ENCODE measurements around the gene TRA2B. TPM values are rescaled to one million over a fixed set of nuclear protein-coding genes. Genes with fewer than 3 reads are reported as not detected.

TRA2B gene
- total and polyA plus RNA-seq, 2 of the 8 experiments (the other 6 are each of a cell fraction or from before 2014, with no cell fraction given): 206 to 274 TPM

DNA sequence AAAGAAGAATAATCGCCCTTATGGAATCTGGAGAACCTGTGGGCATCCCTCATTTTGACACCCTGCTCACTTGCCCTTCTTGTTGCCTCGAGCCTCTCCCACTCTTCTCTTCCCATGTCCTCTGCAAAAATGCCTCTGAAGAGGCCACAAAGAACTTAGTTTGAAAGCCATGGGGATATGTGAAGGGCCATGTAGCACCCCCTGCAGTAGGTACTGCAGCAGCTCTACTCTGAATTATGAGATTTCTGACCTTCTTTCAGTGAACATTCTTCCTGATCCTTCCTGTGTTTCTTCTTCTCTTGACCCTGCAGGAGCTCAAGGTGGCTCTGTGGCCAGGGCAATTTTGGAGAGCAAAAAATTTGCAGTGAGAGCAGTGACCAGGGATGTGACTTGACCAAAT lies 30.4 kb upstream of the TRA2B start:
- POLR2A ChIA-PET (ENCODE audit: partially characterized antibody): interaction anchor here (0.6 kb wide), 1 partner anchor 480 kb away, joined by 3 read pairs; no protein-coding TSS in a partner anchor
- Histone ChIP-seq H3K4me2 (ENCODE audit: insufficient read depth in 1 of 2, low read depth in 2 of 2, low read length in 2 of 2) (no peak overlapping the region), H3K79me1 (ENCODE audit: low read depth, low read length) (no peaks in the 10 kb centered on the region), H4K5ac (ENCODE audit: insufficient read length, low read depth, low read length) (no peak overlapping the region), H3K56ac (replicated peaks; ENCODE audit: insufficient read length, low read depth, low read length) (no peak overlapping the region), H3K23me2 (ENCODE audit: low read depth, low read length) (peaks cover 2% of the 10 kb centered on the region; the same call in 1 of the 2 replicates), H3K14ac (ENCODE audit: insufficient read length) (no peak overlapping the region), H2BK20ac (ENCODE audit: low read length) (no peak overlapping the region), H3K79me2 (ENCODE audit: control insufficient read depth in 1 of 2, insufficient read depth in 2 of 2, low read length in 2 of 2) (no peaks in the 10 kb centered on the region), H2AFZ (ENCODE audit: low read length) (no peak overlapping the region), H3K4me1 (replicated peaks in 1 of 4; ENCODE audit: control insufficient read depth in 3 of 4, insufficient read depth in 4 of 4, low read length in 3 of 4) (no peaks in the 10 kb centered on the region), H3K9me3 (ENCODE audit: insufficient read depth in 2 of 2, low read depth in 1 of 2, low read length in 1 of 2) (no peaks in the 10 kb centered on the region), H2BK12ac (ENCODE audit: low read depth, low read length) (no peak overlapping the region), H3K4ac (replicated peaks; ENCODE audit: insufficient read length, low read depth, low read length) (no peak overlapping the region), H4K8ac (ENCODE audit: extremely low read depth, insufficient read depth, low read length) (no peak overlapping the region), H3K9ac (replicated peaks in 1 of 4; ENCODE audit: extremely low read depth in 1 of 4, low read depth in 3 of 4, low read length in 3 of 4) (no peak overlapping the region), H3K23ac (ENCODE audit: insufficient read length) (no peak overlapping the region), H3K18ac (ENCODE audit: extremely low read depth, low read length) (no peak overlapping the region), H3K36me3 (ENCODE audit: control insufficient read depth in 2 of 4, insufficient read depth in 4 of 4, low read length in 3 of 4) (no peaks in the 10 kb centered on the region), H4K20me1 (replicated peaks in 1 of 2; ENCODE audit: control insufficient read depth in 1 of 2, insufficient read depth in 2 of 2, low read length in 2 of 2) (no peaks in the 10 kb centered on the region), H3K4me3 (ENCODE audit: extremely low read depth in 1 of 4, insufficient read depth in 2 of 4, low read depth in 3 of 4, low read length in 4 of 4) (no peak overlapping the region), H2BK15ac (ENCODE audit: low read length) (no peak overlapping the region), H3K27ac (ENCODE audit: low read depth, low read length) (no peak overlapping the region), H2BK5ac (ENCODE audit: low read depth, low read length) (no peak overlapping the region), H2BK120ac (replicated peaks; ENCODE audit: low read depth, low read length) (no peak overlapping the region), H2AK5ac (ENCODE audit: low read depth, low read length) (no peak overlapping the region), H4K91ac (replicated peaks; ENCODE audit: insufficient read length, low read length) (no peak overlapping the region), H3K27me3 (replicated peaks in 1 of 4; ENCODE audit: control insufficient read depth in 3 of 4, extremely low read depth in 1 of 4, insufficient read depth in 3 of 4, low read length in 3 of 4) (no peaks in the 10 kb centered on the region)
- DNase-seq (ENCODE audit: low read depth in 1 of 2, low spot score in 2 of 2) (no peak), FAIRE-seq (no peak)
- WGBS, 2 experiments (ENCODE audit: extremely low coverage in 1 of 2, insufficient coverage in 1 of 2, insufficient read length in 1 of 2, insufficient replicate concordance in 2 of 2, low coverage in 1 of 2, low lambda C conversion rate in 2 of 2, missing lambda C conversion rate in 1 of 2): 87% methylated on average over 2 of the region's 2 CpGs; no CpG with 5 or more reads in 1 of the 2 experiments
- TF ChIP-seq, protein P1, sequence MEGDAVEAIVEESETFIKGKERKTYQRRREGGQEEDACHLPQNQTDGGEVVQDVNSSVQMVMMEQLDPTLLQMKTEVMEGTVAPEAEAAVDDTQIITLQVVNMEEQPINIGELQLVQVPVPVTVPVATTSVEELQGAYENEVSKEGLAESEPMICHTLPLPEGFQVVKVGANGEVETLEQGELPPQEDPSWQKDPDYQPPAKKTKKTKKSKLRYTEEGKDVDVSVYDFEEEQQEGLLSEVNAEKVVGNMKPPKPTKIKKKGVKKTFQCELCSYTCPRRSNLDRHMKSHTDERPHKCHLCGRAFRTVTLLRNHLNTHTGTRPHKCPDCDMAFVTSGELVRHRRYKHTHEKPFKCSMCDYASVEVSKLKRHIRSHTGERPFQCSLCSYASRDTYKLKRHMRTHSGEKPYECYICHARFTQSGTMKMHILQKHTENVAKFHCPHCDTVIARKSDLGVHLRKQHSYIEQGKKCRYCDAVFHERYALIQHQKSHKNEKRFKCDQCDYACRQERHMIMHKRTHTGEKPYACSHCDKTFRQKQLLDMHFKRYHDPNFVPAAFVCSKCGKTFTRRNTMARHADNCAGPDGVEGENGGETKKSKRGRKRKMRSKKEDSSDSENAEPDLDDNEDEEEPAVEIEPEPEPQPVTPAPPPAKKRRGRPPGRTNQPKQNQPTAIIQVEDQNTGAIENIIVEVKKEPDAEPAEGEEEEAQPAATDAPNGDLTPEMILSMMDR (IDR thresholded peaks at IDR 0.05; ENCODE audit: control extremely low read depth in 1 of 3, insufficient read depth in 1 of 3, low read depth in 1 of 3, low read length in 3 of 3): peak in 2 of 3 experiments; percentile 22 to 27; a peak in 2 of 4 replicates
- TF ChIP-seq RAD21 (IDR thresholded peaks at IDR 0.05 in 1 of 2, conservative IDR thresholded peaks at IDR 0.05 in 1 of 2; ENCODE audit: low read depth in 2 of 2, low read length in 2 of 2) (peak; percentile 7 to 22; a peak in 1 of 4 replicates), JUN (IDR thresholded peaks at IDR 0.05; ENCODE audit: low read depth, low read length) (no peak), SIN3A (conservative IDR thresholded peaks at IDR 0.05 in 1 of 2, IDR thresholded peaks at IDR 0.05 in 1 of 2; ENCODE audit: low read depth in 1 of 2, low read length in 2 of 2) (no peak), POLR2A (IDR thresholded peaks at IDR 0.05; ENCODE audit: control extremely low read depth in 1 of 2, low read depth in 2 of 2, low read length in 2 of 2) (no peak)
- CTCF ChIA-PET (ENCODE audit: partially characterized antibody): interaction anchor here (0.6 to 3.8 kb wide), 8 partner anchors 9 to 288 kb away, joined by 3 to 19 read pairs (median 6); no protein-coding TSS in a partner anchor

Measured in H1 (cell line).